SH-SY5Y (cell line): Measurements from ENCODE around the gene TEAD3.

Source experiments
- GATA2 ChIP-seq: IDR thresholded peaks from 2 replicates; pipeline ENCODE4 v1.6.1; 2011; ENCODE audit warnings: mild to moderate bottlenecking, low read depth, low read length
- GATA3 ChIP-seq: IDR thresholded peaks from 2 replicates; pipeline ENCODE4 v1.6.1; 2011; ENCODE audit warnings: low read depth, mild to moderate bottlenecking, low read length, moderate library complexity

- TF ChIP-seq GATA2 (no peak), GATA3 (no peak)
Observed at GRCh38 chr6:35522660-35523658, 26.1 kb upstream of the TEAD3 start.
